Testis (tissue), 2 donors: Measurements from ENCODE around the gene FBL.
"Not testable (repeated sequence)": the region's sequence is repeated elsewhere in the genome, so short reads cannot be mapped to it uniquely, and the experiment has no call there.

Source experiments
- POLR2A ChIP-seq: fragments of 450-650 bp; IDR thresholded peaks from one replicate; pipeline ENCODE4 v1.6.1; 2017; ENCODE audit warnings: antibody characterized with exemption, mild to moderate bottlenecking, moderate library complexity
- TF ChIP-seq, protein P1 (sequence below), 3 experiments: fragments of 450-650 bp in 2 of 3; fragments of 200-600 bp in 1 of 3; sonication (generic) in 1 of 3; IDR thresholded peaks; one replicate each; pipeline ENCODE4 v1.5.1; 2016 to 2019; ENCODE audit warnings: antibody characterized with exemption in 3 of 3, mild to moderate bottlenecking in 2 of 3, moderate library complexity in 1 of 3

DNA sequence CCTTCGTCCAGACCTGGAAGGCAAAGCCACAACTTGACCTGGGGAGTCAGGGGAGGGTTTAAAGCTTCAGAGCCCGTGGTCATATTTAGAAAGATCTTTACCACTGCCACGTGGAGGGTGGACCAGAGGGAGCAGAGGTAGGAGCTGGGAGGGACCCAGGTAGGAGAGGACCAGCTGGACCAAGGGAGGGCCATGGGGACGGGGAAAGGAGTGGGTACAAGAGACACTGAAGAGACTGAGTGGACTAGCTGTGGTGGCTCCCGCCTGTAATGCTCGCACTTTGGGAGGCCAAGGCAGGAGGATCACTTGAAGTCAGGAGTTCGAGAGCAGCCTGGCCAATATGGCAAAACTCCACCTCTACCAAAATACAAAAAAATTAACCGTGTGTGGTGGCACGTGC lies 38.5 kb upstream of the FBL start:
- TF ChIP-seq, protein P1, sequence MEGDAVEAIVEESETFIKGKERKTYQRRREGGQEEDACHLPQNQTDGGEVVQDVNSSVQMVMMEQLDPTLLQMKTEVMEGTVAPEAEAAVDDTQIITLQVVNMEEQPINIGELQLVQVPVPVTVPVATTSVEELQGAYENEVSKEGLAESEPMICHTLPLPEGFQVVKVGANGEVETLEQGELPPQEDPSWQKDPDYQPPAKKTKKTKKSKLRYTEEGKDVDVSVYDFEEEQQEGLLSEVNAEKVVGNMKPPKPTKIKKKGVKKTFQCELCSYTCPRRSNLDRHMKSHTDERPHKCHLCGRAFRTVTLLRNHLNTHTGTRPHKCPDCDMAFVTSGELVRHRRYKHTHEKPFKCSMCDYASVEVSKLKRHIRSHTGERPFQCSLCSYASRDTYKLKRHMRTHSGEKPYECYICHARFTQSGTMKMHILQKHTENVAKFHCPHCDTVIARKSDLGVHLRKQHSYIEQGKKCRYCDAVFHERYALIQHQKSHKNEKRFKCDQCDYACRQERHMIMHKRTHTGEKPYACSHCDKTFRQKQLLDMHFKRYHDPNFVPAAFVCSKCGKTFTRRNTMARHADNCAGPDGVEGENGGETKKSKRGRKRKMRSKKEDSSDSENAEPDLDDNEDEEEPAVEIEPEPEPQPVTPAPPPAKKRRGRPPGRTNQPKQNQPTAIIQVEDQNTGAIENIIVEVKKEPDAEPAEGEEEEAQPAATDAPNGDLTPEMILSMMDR (IDR thresholded peaks at IDR 0.05), result not testable (repeated sequence)
- TF ChIP-seq POLR2A, result not testable (repeated sequence)
